DOHH2 (cell line): ENCODE measurements around the gene PPARD.

Source experiments
- H3F3A ChIP-seq: fragments of 200-600 bp; sonication (generic), shearing (Covaris generic); 2 replicates; pipeline ENCODE4 v1.6.0; 2016; ENCODE audit warnings: antibody characterized with exemption, mild to moderate bottlenecking; ENCODE audit not compliant: control insufficient read depth, insufficient read depth
- H3K27ac ChIP-seq: fragments of 200-600 bp; sonication (generic); 2 replicates; pipeline ENCODE4 v1.5.1; 2014; ENCODE audit warnings: low read depth, mild to moderate bottlenecking, low read length, moderate library complexity
- H3K27me3 ChIP-seq: fragments of 200-600 bp; sonication (generic); 2 replicates; pipeline ENCODE4 v1.6.1; 2014; ENCODE audit warnings: mild to moderate bottlenecking, low read length, mixed read lengths; ENCODE audit not compliant: control insufficient read depth
- H3K36me3 ChIP-seq: fragments of 200-600 bp; sonication (generic); 2 replicates; pipeline ENCODE4 v1.6.1; 2014; ENCODE audit warnings: mild to moderate bottlenecking, low read length, moderate library complexity, mixed read lengths; ENCODE audit not compliant: control insufficient read depth
- H3K4me1 ChIP-seq: fragments of 200-600 bp; sonication (generic); 2 replicates; pipeline ENCODE4 v1.6.1; 2014; ENCODE audit warnings: mild to moderate bottlenecking, low read length, mixed read lengths; ENCODE audit not compliant: control insufficient read depth
- H3K4me2 ChIP-seq: fragments of 200-600 bp; sonication (generic); 2 replicates; pipeline ENCODE4 v1.6.0; 2014; ENCODE audit warnings: mild to moderate bottlenecking, low read length, moderate library complexity
- H3K4me3 ChIP-seq: fragments of 200-600 bp; sonication (generic); 2 replicates; pipeline ENCODE4 v1.5.1; 2014; ENCODE audit warnings: mild to moderate bottlenecking, low read length, mixed read lengths
- H3K79me2 ChIP-seq: fragments of 200-600 bp; sonication (generic); 2 replicates; pipeline ENCODE4 v1.6.1; 2014; ENCODE audit warnings: mild to moderate bottlenecking, low read length, mixed read lengths; ENCODE audit not compliant: control insufficient read depth
- H3K9me2 ChIP-seq: fragments of 200-600 bp; sonication (generic); replicated peaks from 2 replicates; pipeline ENCODE4 v1.6.1; 2014; ENCODE audit warnings: mild to moderate bottlenecking, low read length, mixed read lengths; ENCODE audit not compliant: control insufficient read depth
- H3K9me3 ChIP-seq: fragments of 200-600 bp; sonication (generic); 2 replicates; pipeline ENCODE4 v1.6.1; 2014; ENCODE audit warnings: antibody characterized with exemption, low read length, mixed read lengths; ENCODE audit not compliant: control insufficient read depth, insufficient read depth
- H4K20me1 ChIP-seq: fragments of 200-600 bp; sonication (generic); 2 replicates; pipeline ENCODE4 v1.6.0; 2014; ENCODE audit warnings: low read depth, mild to moderate bottlenecking, antibody characterized with exemption, low read length, moderate library complexity; ENCODE audit not compliant: control insufficient read depth, insufficient read depth
- CTCF ChIP-seq: fragments of 200-600 bp; sonication (generic); IDR thresholded peaks from one replicate; pipeline ENCODE4 v1.5.1; 2014; ENCODE audit warnings: antibody characterized with exemption, mild to moderate bottlenecking, low read depth, low read length; ENCODE audit not compliant: poor library complexity, severe bottlenecking
- EZH2phosphoT487 ChIP-seq: fragments of 200-600 bp; sonication (generic); IDR thresholded peaks from 2 replicates; pipeline ENCODE4 v1.6.1; 2017; ENCODE audit warnings: borderline replicate concordance, mild to moderate bottlenecking, antibody characterized with exemption, low read length, moderate library complexity, mixed read lengths

Gene PPARD

GRCh38 chr6:35300848-35301247 lies 41.5 kb upstream of the PPARD start:
- H3K27me3 ChIP-seq, result no peaks in the 10 kb centered on the region
- peak overlapping the region; percentile 95 for H3K4me2 ChIP-seq
- peaks cover 65% of the 10 kb centered on the region for H3K4me1 ChIP-seq
- peaks cover 19% of the 10 kb centered on the region for H3F3A ChIP-seq
- no peaks in the 10 kb centered on the region for H4K20me1 ChIP-seq
- peaks cover 32% of the 10 kb centered on the region for H3K36me3 ChIP-seq
- H3K9me3 ChIP-seq, result no peaks in the 10 kb centered on the region
- TF ChIP-seq EZH2phosphoT487 (no peak), CTCF (no peak)
- H3K4me3 ChIP-seq, result no peak overlapping the region
- H3K9me2 ChIP-seq, result no peaks in the 10 kb centered on the region
- H3K79me2 ChIP-seq, result peaks cover 63% of the 10 kb centered on the region
- H3K27ac ChIP-seq, result no peak overlapping the region

GRCh38 chr6:35302604-35303241 lies 39.6 kb upstream of the PPARD start:
- Histone ChIP-seq H3K79me2 (peaks cover 62% of the 10 kb centered on the region), H3K36me3 (peaks cover 35% of the 10 kb centered on the region), H3K27me3 (no peaks in the 10 kb centered on the region), H3K4me3 (peak overlapping the region; percentile 74), H3K27ac (peak overlapping the region; percentile 41), H3K9me3 (no peaks in the 10 kb centered on the region), H3K4me2 (peak overlapping the region; percentile 88), H3F3A (peaks cover 19% of the 10 kb centered on the region), H3K4me1 (peaks cover 55% of the 10 kb centered on the region), H4K20me1 (no peaks in the 10 kb centered on the region), H3K9me2 (no peaks in the 10 kb centered on the region)
- no peak for TF ChIP-seq EZH2phosphoT487
- no peak for TF ChIP-seq CTCF

GRCh38 chr6:35304299-35304698 lies 38.1 kb upstream of the PPARD start:
- Histone ChIP-seq H3F3A (peaks cover 9% of the 10 kb centered on the region; the same call in 1 of the 2 replicates), H3K9me3 (no peaks in the 10 kb centered on the region), H3K27me3 (no peaks in the 10 kb centered on the region), H3K4me1 (peaks cover 46% of the 10 kb centered on the region), H3K9me2 (no peaks in the 10 kb centered on the region), H3K4me2 (no peak overlapping the region), H4K20me1 (no peaks in the 10 kb centered on the region), H3K79me2 (peaks cover 46% of the 10 kb centered on the region), H3K4me3 (no peak overlapping the region), H3K27ac (no peak overlapping the region), H3K36me3 (peaks cover 28% of the 10 kb centered on the region)
- TF ChIP-seq CTCF (no peak), EZH2phosphoT487 (no peak)
